K562 (cell line): ENCODE measurements around the gene CEND1. TPM values are rescaled to one million over a fixed set of nuclear protein-coding genes. Genes with fewer than 3 reads are reported as not detected.
A peak's percentile ranks its signal among the peaks of the same experiment; 100 is the strongest.

Source experiments
- ARNT ChIP-seq, 2 experiments: fragments of 450-650 bp; IDR thresholded peaks; 2 replicates each; pipeline ENCODE4 v1.6.1; 2016; ENCODE audit warnings: mild to moderate bottlenecking in 1 of 2
- CAMTA2 ChIP-seq: fragments of 250-450 bp; sonication (Bioruptor Pico); conservative IDR thresholded peaks from 2 replicates; pipeline ENCODE4 v1.5.1; 2022
- CTCFL ChIP-seq: IDR thresholded peaks from 2 replicates; pipeline ENCODE4 v1.6.1; 2011; ENCODE audit warnings: borderline replicate concordance, low read depth, mild to moderate bottlenecking, moderate library complexity, low read length; ENCODE audit not compliant: insufficient read depth, poor library complexity, severe bottlenecking
- ELF4 ChIP-seq: fragments of 450-650 bp; formaldehyde crosslinking; IDR thresholded peaks from 2 replicates; pipeline ENCODE4 v1.4.0; 2022; ENCODE audit warnings: missing genetic modification characterization
- FOSL1 ChIP-seq: fragments of 200-800 bp; sonication (Bioruptor generic); conservative IDR thresholded peaks from 2 replicates; pipeline ENCODE4 v1.6.1; 2016; ENCODE audit warnings: missing genetic modification characterization, missing compliant biosample characterization
- FOXJ2 ChIP-seq: fragments of 200-800 bp; sonication (Bioruptor generic); IDR thresholded peaks from 2 replicates; pipeline ENCODE4 v1.6.1; 2016; ENCODE audit warnings: missing genetic modification characterization, missing compliant biosample characterization
- HMGN3 ChIP-seq: IDR thresholded peaks from 2 replicates; pipeline ENCODE4 v1.6.1; 2011; ENCODE audit warnings: borderline replicate concordance, low read depth, mild to moderate bottlenecking, mixed read lengths, low read length; ENCODE audit not compliant: insufficient read length; ENCODE audit errors: extremely low read depth
- MLX ChIP-seq, 2 experiments: fragments of 450-650 bp in 1 of 2; sonication (generic) in 1 of 2; formaldehyde crosslinking; conservative IDR thresholded peaks; 2 replicates each; pipeline versions ENCODE4 v1.4.0 to v1.8.1; 2020 to 2022; ENCODE audit warnings: mild to moderate bottlenecking in 1 of 2, missing genetic modification reagents in 1 of 2
- NFIC ChIP-seq: fragments of 450-650 bp; IDR thresholded peaks from 2 replicates; pipeline ENCODE4 v1.6.1; 2017; ENCODE audit warnings: mild to moderate bottlenecking, inconsistent platforms
- OTX1 ChIP-seq: fragments of 450-650 bp; formaldehyde crosslinking; IDR thresholded peaks from 2 replicates; pipeline ENCODE4 v1.4.0; 2022; ENCODE audit warnings: mild to moderate bottlenecking
- POLR2AphosphoS2 ChIP-seq: IDR thresholded peaks from 2 replicates; pipeline ENCODE4 v1.6.1; 2012; ENCODE audit warnings: low read length, improper control_type of control experiment
- SP1 ChIP-seq: sonication (generic); formaldehyde crosslinking; IDR thresholded peaks from 2 replicates; pipeline ENCODE4 v1.8.1; 2022; ENCODE audit warnings: mild to moderate bottlenecking, missing genetic modification reagents
- ZC3H11A ChIP-seq: IDR thresholded peaks from 2 replicates; pipeline ENCODE4 v1.6.1; 2012; ENCODE audit warnings: low read depth, low read length, improper control_type of control experiment
- ZNF431 ChIP-seq: sonication (generic); formaldehyde crosslinking; IDR thresholded peaks from 2 replicates; pipeline ENCODE4 v1.8.0; 2022; ENCODE audit warnings: mild to moderate bottlenecking, missing genetic modification reagents
- ZNF592 ChIP-seq: fragments of 450-650 bp; IDR thresholded peaks from 2 replicates; pipeline ENCODE4 v1.6.1; 2017; ENCODE audit warnings: antibody characterized with exemption, mild to moderate bottlenecking
- ZNF668 ChIP-seq: fragments of 250-450 bp; sonication (Bioruptor Pico); IDR thresholded peaks from 2 replicates; pipeline ENCODE4 v1.8.0; 2022; ENCODE audit warnings: mild to moderate bottlenecking, inconsistent platforms
- polyA plus RNA-seq, 8 experiments: library from polyadenylated mRNA; depleted of rRNA in 4 of 8; stranded (reverse) in 5 of 8; unstranded in 3 of 8; fragments of >200 nt; fragmentation: Nextera tagmentation in 2 of 8; fragmentation: Illumina TruSeq in 1 of 8; extraction: Ambion mirVana in 2 of 8; extraction: Trizol in 1 of 8; gene quantifications; 2 replicates each; pipeline versions ENCODE4 v1.2.1 to v1.2.3, GENCODE V29; 2011 to 2014; ENCODE audit warnings: inconsistent platforms in 1 of 8, missing spikeins in 1 of 8
- total RNA-seq, 7 experiments: library from RNA; depleted of rRNA in 6 of 7; stranded (reverse); fragments of >200 nt in 6 of 7; fragmentation: Illumina TruSeq in 2 of 7; extraction: Trizol in 2 of 7; gene quantifications; 2 replicates each; pipeline versions ENCODE4 v1.2.1 to v1.2.3, GENCODE V29; 2011 to 2021; ENCODE audit warnings: low replicate concordance in 1 of 7

Gene CEND1
- total and polyA plus RNA-seq, 9 of the 15 experiments (the other 6 are each of a cell fraction or from before 2014, with no cell fraction given), result 0.13 to 0.18 (median 0.16) TPM; not detected in 6

GRCh38 chr11:809287-810039 is 19.6 kb upstream of the CEND1 start, which contains the start of gene RPLP2 (continued):
- TF ChIP-seq MLX (CRISPR knock-in tag; conservative IDR thresholded peaks at IDR 0.05) (0 out of 4 replicates have a peak, but pooled peaks of 1 of the 2 experiments have one; percentile 47), ZC3H11A (0 out of 2 replicates have a peak, but pooled peaks have one; percentile 30), ZNF592 (peak; percentile 72), FOSL1 (tag) (peak; percentile 58), HMGN3 (peak; percentile 66), ZNF668 (CRISPR knock-in tag) (no peak), SP1 (peak; percentile 94), ZNF431 (CRISPR knock-in tag) (no peak; the same call in 1 of the 2 replicates), FOXJ2 (peak; percentile 84), CTCFL (no peak), OTX1 (CRISPR knock-in tag) (0 out of 2 replicates have a peak, but pooled peaks have one; percentile 27), POLR2AphosphoS2 (no peak), CAMTA2 (CRISPR knock-in tag) (no peak), NFIC (peak; percentile 16), ARNT (IDR thresholded peaks at IDR 0.05) (peak in 1 of 2 experiments; percentile 78; a peak in 2 of 4 replicates), ELF4 (CRISPR knock-in tag) (peak; percentile 7; the same call in 1 of the 2 replicates)
